ENCODE results near the gene SYNDIG1.

DNA sequence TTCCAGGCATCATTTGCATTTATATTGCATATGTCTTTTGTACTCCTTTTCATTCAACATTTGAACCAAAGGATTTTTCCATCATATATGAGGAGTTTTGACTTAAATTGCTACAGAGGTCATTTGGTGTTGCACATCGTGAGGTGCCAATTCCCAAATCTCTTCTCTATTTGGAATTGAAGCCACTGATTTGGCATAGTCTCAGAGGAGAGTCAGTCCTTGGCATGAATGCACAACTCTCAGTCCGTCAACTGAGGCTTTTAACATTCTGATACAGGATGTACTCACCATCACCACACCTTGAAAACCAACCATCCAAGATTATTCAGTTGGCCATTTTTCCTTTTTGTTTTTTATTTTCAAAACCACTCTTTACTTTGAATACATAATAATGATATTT, 31.1 kb upstream of the SYNDIG1 start:
- TF ChIP-seq POLR2AphosphoS5 (IDR thresholded peaks at IDR 0.05; ENCODE audit: borderline replicate concordance, low read depth, low read length) (no peak), EZH2 (IDR thresholded peaks at IDR 0.05) (no peak)
